GM23248 (cell line): Measurements from ENCODE around the gene SEMA3C. TPM values are rescaled to one million over a fixed set of nuclear protein-coding genes. Genes with fewer than 3 reads are reported as not detected.

Experiments used
- DNase-seq: peaks from one replicate; pipeline ENCODE4 v3.0.0-alpha.2; 2015
- H2AFZ ChIP-seq: fragments of 200-600 bp; sonication (generic); 2 replicates; pipeline ENCODE4 v1.6.1; 2016; ENCODE audit warnings: antibody characterized with exemption
- H3F3A ChIP-seq: fragments of 200-600 bp; sonication (generic); 2 replicates; pipeline ENCODE4 v1.6.1; 2016; ENCODE audit warnings: mild to moderate bottlenecking, antibody characterized with exemption, mixed run types; ENCODE audit not compliant: insufficient read depth
- H3K27ac ChIP-seq: fragments of 200-600 bp; sonication (generic); 2 replicates; pipeline ENCODE4 v1.5.1; 2016; ENCODE audit warnings: mild to moderate bottlenecking
- H3K27me3 ChIP-seq: fragments of 200-600 bp; sonication (generic); replicated peaks from 2 replicates; pipeline ENCODE4 v1.6.1; 2016; ENCODE audit warnings: mild to moderate bottlenecking; ENCODE audit not compliant: insufficient read depth
- H3K36me3 ChIP-seq: fragments of 200-600 bp; sonication (generic); 2 replicates; pipeline ENCODE4 v1.6.1; 2016; ENCODE audit warnings: low read depth, mild to moderate bottlenecking
- H3K4me1 ChIP-seq: fragments of 200-600 bp; sonication (generic); 2 replicates; pipeline ENCODE4 v1.6.1; 2016; ENCODE audit warnings: mild to moderate bottlenecking; ENCODE audit not compliant: insufficient read depth
- H3K4me2 ChIP-seq: fragments of 200-600 bp; sonication (generic); one replicate; pipeline ENCODE4 v1.6.1; 2016; ENCODE audit warnings: mild to moderate bottlenecking; ENCODE audit not compliant: unreplicated experiment
- H3K4me3 ChIP-seq: fragments of 200-600 bp; sonication (generic); 2 replicates; pipeline ENCODE4 v1.5.1; 2016; ENCODE audit warnings: mild to moderate bottlenecking
- H3K79me2 ChIP-seq: fragments of 200-600 bp; sonication (generic); 2 replicates; pipeline ENCODE4 v1.6.1; 2016; ENCODE audit warnings: mild to moderate bottlenecking; ENCODE audit not compliant: insufficient read depth
- H3K9ac ChIP-seq: fragments of 200-600 bp; sonication (generic); 2 replicates; pipeline ENCODE4 v1.6.1; 2016; ENCODE audit warnings: mild to moderate bottlenecking
- H3K9me2 ChIP-seq: fragments of 200-600 bp; sonication (generic); 2 replicates; pipeline ENCODE4 v1.6.1; 2016; ENCODE audit warnings: mixed run types, mild to moderate bottlenecking, moderate library complexity; ENCODE audit not compliant: insufficient read depth
- H3K9me3 ChIP-seq: fragments of 200-600 bp; sonication (generic); one replicate; pipeline ENCODE4 v1.6.1; 2017; ENCODE audit warnings: low read depth
- H4K20me1 ChIP-seq: fragments of 200-600 bp; sonication (generic); 2 replicates; pipeline ENCODE4 v1.6.0; 2016; ENCODE audit not compliant: insufficient read depth
- EZH2 ChIP-seq: fragments of 200-600 bp; sonication (generic); IDR thresholded peaks from 2 replicates; pipeline ENCODE4 v1.6.1; 2018; ENCODE audit warnings: antibody characterized with exemption, mild to moderate bottlenecking; ENCODE audit not compliant: insufficient read depth, poor library complexity, severe bottlenecking
- EZH2phosphoT487 ChIP-seq: fragments of 200-600 bp; sonication (generic); IDR thresholded peaks from 2 replicates; pipeline ENCODE4 v1.6.1; 2018; ENCODE audit warnings: antibody characterized with exemption, moderate library complexity, mild to moderate bottlenecking, low read depth; ENCODE audit not compliant: insufficient read depth
- WGBS, 2 experiments: methylation state at CpG; one replicate each; pipeline ENCODE4 v1.1.6; 2015 to 2017; ENCODE audit warnings: low lambda C conversion rate in 2 of 2, low coverage in 1 of 2; ENCODE audit errors: missing lambda C conversion rate in 2 of 2; 5-methylcytosine and 5-hydroxymethylcytosine counted together
- in situ Hi-C: fragments of 300-500 bp; cut with MboI; formaldehyde crosslinking; loops from 2 replicates; pipeline ENCODE4 v1.15.0; 2020
- polyA plus RNA-seq: library from polyadenylated mRNA; unstranded; fragments of >200 nt; fragmentation: Nextera tagmentation; extraction: Ambion mirVana; gene quantifications from 2 replicates; pipeline ENCODE4 v1.2.1, GENCODE V29; 2016
- total RNA-seq: library from RNA; depleted of rRNA; stranded (reverse); fragments of >200 nt; shearing (Covaris generic); gene quantifications from 2 replicates; pipeline ENCODE4 v1.2.3, GENCODE V29; 2014

Gene SEMA3C
- total and polyA plus RNA-seq, 2 experiments from 2014 or later: 316 to 612 TPM

GRCh38 chr7:80891259-80891544 lies 27.6 kb downstream of the SEMA3C start:
- Histone ChIP-seq H3K9ac (no peak overlapping the region), H4K20me1 (no peaks in the 10 kb centered on the region), H2AFZ (no peak overlapping the region), H3K4me1 (peaks cover 44% of the 10 kb centered on the region), H3K4me2 (peak overlapping the region; percentile 8), H3K4me3 (no peak overlapping the region), H3F3A (peaks cover 26% of the 10 kb centered on the region), H3K27me3 (no peaks in the 10 kb centered on the region), H3K27ac (no peak overlapping the region), H3K9me3 (no peaks in the 10 kb centered on the region), H3K79me2 (peaks cover 99% of the 10 kb centered on the region), H3K36me3 (peaks cover 71% of the 10 kb centered on the region), H3K9me2 (no peaks in the 10 kb centered on the region)
- in situ Hi-C loops: no loop called here
- TF ChIP-seq EZH2phosphoT487: no peak
- no peak for TF ChIP-seq EZH2
- DNase-seq: no peak
- WGBS, 2 experiments: 98% methylated on average over 3 of the region's 3 CpGs

GRCh38 chr7:80890426-80891258 lies 28.2 kb downstream of the SEMA3C start:
- Histone ChIP-seq H3K27ac (no peak overlapping the region), H3K4me3 (0 out of 2 replicates have a peak overlapping the region, but pooled peaks have one; percentile 4), H3K9me2 (no peaks in the 10 kb centered on the region), H4K20me1 (no peaks in the 10 kb centered on the region), H3F3A (peaks cover 28% of the 10 kb centered on the region), H3K36me3 (peaks cover 71% of the 10 kb centered on the region), H3K9me3 (no peaks in the 10 kb centered on the region), H3K9ac (no peak overlapping the region), H3K79me2 (peaks cover 99% of the 10 kb centered on the region), H2AFZ (no peak overlapping the region), H3K4me2 (peak overlapping the region; percentile 10), H3K4me1 (peaks cover 44% of the 10 kb centered on the region), H3K27me3 (no peaks in the 10 kb centered on the region)
- 37 to 39% methylated on average over 4 of the region's 4 CpGs for WGBS, 2 experiments
- no peak for TF ChIP-seq EZH2
- no peak for TF ChIP-seq EZH2phosphoT487
- DNase-seq: no peak
- in situ Hi-C loops: no loop called here

- H3F3A ChIP-seq: peaks cover 34% of the 10 kb centered on the region
- no peak overlapping the region for H3K27ac ChIP-seq
- 100% methylated on average over 1 of the region's 1 CpG for WGBS, 2 experiments
- TF ChIP-seq EZH2phosphoT487 (no peak), EZH2 (no peak)
- no peaks in the 10 kb centered on the region for H3K9me2 ChIP-seq
- H3K4me3 ChIP-seq: no peak overlapping the region
- in situ Hi-C loops: no loop called here
- H3K4me2 ChIP-seq: no peak overlapping the region
- H3K36me3 ChIP-seq: peaks cover 67% of the 10 kb centered on the region
- H2AFZ ChIP-seq: no peak overlapping the region
- H4K20me1 ChIP-seq: no peaks in the 10 kb centered on the region
- DNase-seq: no peak
- H3K4me1 ChIP-seq: peaks cover 50% of the 10 kb centered on the region
- H3K27me3 ChIP-seq: no peaks in the 10 kb centered on the region
- peaks cover 96% of the 10 kb centered on the region for H3K79me2 ChIP-seq
- no peaks in the 10 kb centered on the region for H3K9me3 ChIP-seq
- H3K9ac ChIP-seq: no peak overlapping the region
Measured at GRCh38 chr7:80889525-80889924, 29.3 kb downstream of the SEMA3C start.

GRCh38 chr7:80885757-80886156 lies 33.1 kb downstream of the SEMA3C start:
- 98 to 100% methylated on average over 2 of the region's 2 CpGs for WGBS, 2 experiments
- Histone ChIP-seq H3K4me2 (no peak overlapping the region), H3K9me3 (no peaks in the 10 kb centered on the region), H4K20me1 (no peaks in the 10 kb centered on the region), H3K79me2 (peaks cover 75% of the 10 kb centered on the region), H3K4me3 (no peak overlapping the region), H3K27ac (0 out of 2 replicates have a peak overlapping the region, but pooled peaks have one; percentile 80), H2AFZ (no peak overlapping the region), H3K27me3 (no peaks in the 10 kb centered on the region), H3K4me1 (peaks cover 69% of the 10 kb centered on the region), H3K9me2 (no peaks in the 10 kb centered on the region), H3F3A (peaks cover 54% of the 10 kb centered on the region), H3K9ac (no peak overlapping the region), H3K36me3 (peaks cover 51% of the 10 kb centered on the region)
- TF ChIP-seq EZH2phosphoT487: no peak
- no peak for TF ChIP-seq EZH2
- in situ Hi-C loops: no loop called here
- DNase-seq: no peak
